ENCODE measurements around the gene OPTN.

The OPTN gene

GRCh38 chr10:13068071-13068470 is 31.9 kb upstream of the OPTN start:
- no peaks in the 10 kb centered on the region for H4K20me1 ChIP-seq (ENCODE audit: insufficient read depth, low read length)
- H3K4me2 ChIP-seq (ENCODE audit: low read length) = no peak overlapping the region
- no peak overlapping the region for H3K27ac ChIP-seq (ENCODE audit: low read depth, low read length, poor library complexity, severe bottlenecking)
- H3K9ac ChIP-seq (ENCODE audit: low read length) = no peak overlapping the region
- no peaks in the 10 kb centered on the region for H3K9me3 ChIP-seq (ENCODE audit: low read length)
- H3K4me1 ChIP-seq (ENCODE audit: insufficient read depth, low read length, severe bottlenecking) = no peaks in the 10 kb centered on the region
- no peaks in the 10 kb centered on the region for H3K36me3 ChIP-seq (ENCODE audit: insufficient read depth, low read length)
- no peak overlapping the region for H3K4me3 ChIP-seq (ENCODE audit: low read depth, low read length, poor library complexity, severe bottlenecking)
- H3K27me3 ChIP-seq (ENCODE audit: insufficient read depth, low read length) = no peaks in the 10 kb centered on the region
- TF ChIP-seq EZH2 (IDR thresholded peaks at IDR 0.05; ENCODE audit: borderline replicate concordance, low read length) = no peak
- no peak for TF ChIP-seq CTCF (IDR thresholded peaks at IDR 0.05; ENCODE audit: low read length)
- no peak overlapping the region for H2AFZ ChIP-seq (ENCODE audit: low read length)
- H3K79me2 ChIP-seq (ENCODE audit: insufficient read depth, low read length) = no peaks in the 10 kb centered on the region
- no peaks in the 10 kb centered on the region for H3K9me2 ChIP-seq (ENCODE audit: low read depth, low read length)
- H3F3A ChIP-seq (ENCODE audit: insufficient read depth, low read length) = no peaks in the 10 kb centered on the region

- H3K27ac ChIP-seq (ENCODE audit: low read depth, low read length, poor library complexity, severe bottlenecking) = no peak overlapping the region
- H3K79me2 ChIP-seq (ENCODE audit: insufficient read depth, low read length) = no peaks in the 10 kb centered on the region
- H3K4me2 ChIP-seq (ENCODE audit: low read length) = no peak overlapping the region
- no peak overlapping the region for H2AFZ ChIP-seq (ENCODE audit: low read length)
- H3K36me3 ChIP-seq (ENCODE audit: insufficient read depth, low read length) = no peaks in the 10 kb centered on the region
- H3F3A ChIP-seq (ENCODE audit: insufficient read depth, low read length) = no peaks in the 10 kb centered on the region
- no peaks in the 10 kb centered on the region for H3K9me3 ChIP-seq (ENCODE audit: low read length)
- H3K4me3 ChIP-seq (ENCODE audit: low read depth, low read length, poor library complexity, severe bottlenecking) = no peak overlapping the region
- TF ChIP-seq EZH2 (IDR thresholded peaks at IDR 0.05; ENCODE audit: borderline replicate concordance, low read length) = no peak
- no peaks in the 10 kb centered on the region for H4K20me1 ChIP-seq (ENCODE audit: insufficient read depth, low read length)
- H3K9ac ChIP-seq (ENCODE audit: low read length) = no peak overlapping the region
- no peaks in the 10 kb centered on the region for H3K27me3 ChIP-seq (ENCODE audit: insufficient read depth, low read length)
- H3K4me1 ChIP-seq (ENCODE audit: insufficient read depth, low read length, severe bottlenecking) = no peaks in the 10 kb centered on the region
- H3K9me2 ChIP-seq (ENCODE audit: low read depth, low read length) = no peaks in the 10 kb centered on the region
These were observed 31.5 kb upstream of the OPTN start for GRCh38 chr10:13068484-13068883.

GRCh38 chr10:13072339-13072738 is 27.6 kb upstream of the OPTN start:
- TF ChIP-seq EZH2 (IDR thresholded peaks at IDR 0.05; ENCODE audit: borderline replicate concordance, low read length) = no peak
- no peak for TF ChIP-seq CTCF (IDR thresholded peaks at IDR 0.05; ENCODE audit: low read length)
- Histone ChIP-seq H3K9me2 (ENCODE audit: low read depth, low read length) (no peaks in the 10 kb centered on the region), H3K4me2 (ENCODE audit: low read length) (no peak overlapping the region), H3K4me3 (ENCODE audit: low read depth, low read length, poor library complexity, severe bottlenecking) (no peak overlapping the region), H3K27ac (ENCODE audit: low read depth, low read length, poor library complexity, severe bottlenecking) (no peak overlapping the region), H3K79me2 (ENCODE audit: insufficient read depth, low read length) (no peaks in the 10 kb centered on the region), H3K4me1 (ENCODE audit: insufficient read depth, low read length, severe bottlenecking) (no peaks in the 10 kb centered on the region), H3K36me3 (ENCODE audit: insufficient read depth, low read length) (no peaks in the 10 kb centered on the region), H3F3A (ENCODE audit: insufficient read depth, low read length) (no peaks in the 10 kb centered on the region), H3K9me3 (ENCODE audit: low read length) (no peaks in the 10 kb centered on the region), H4K20me1 (ENCODE audit: insufficient read depth, low read length) (no peaks in the 10 kb centered on the region), H3K27me3 (ENCODE audit: insufficient read depth, low read length) (no peaks in the 10 kb centered on the region), H2AFZ (ENCODE audit: low read length) (no peak overlapping the region), H3K9ac (ENCODE audit: low read length) (no peak overlapping the region)

Data from OCI-LY1 (cell line).